ENCODE data around the gene DDX43. TPM values are rescaled to one million over a fixed set of nuclear protein-coding genes. Genes with fewer than 3 reads are reported as not detected.
"Not testable (repeated sequence)": the region's sequence is repeated elsewhere in the genome, so short reads cannot be mapped to it uniquely, and the experiment has no call there.

The DDX43 gene
- total and polyA plus RNA-seq, 2 of the 4 experiments (the other 2 are of a cell fraction), result 0.07 TPM; not detected in 1

DNA sequence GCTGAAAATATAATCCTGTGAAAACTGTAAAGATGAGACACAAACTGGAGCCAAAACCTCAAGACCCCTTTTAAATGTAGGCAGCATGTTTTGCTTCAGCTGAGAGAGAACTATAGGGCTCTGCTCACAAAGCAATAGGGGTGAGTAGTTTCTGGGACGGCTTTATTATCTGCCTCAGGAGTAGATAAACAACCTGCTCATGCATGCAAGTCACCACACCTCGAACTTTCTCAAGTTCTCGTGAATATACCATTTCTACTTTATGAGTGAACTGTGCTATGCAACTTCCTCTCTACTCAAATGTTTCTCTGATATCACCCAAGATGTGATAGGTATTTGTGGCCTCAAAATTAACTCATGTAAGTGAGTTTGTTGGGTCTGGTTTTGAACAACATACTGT is 17.4 kb upstream of the DDX43 start:
- ATAC-seq (ENCODE audit: low read depth) (no peak), DNase-seq (no peak)
- no peak overlapping the region for H2AFZ ChIP-seq (replicated peaks; ENCODE audit: low read length, poor library complexity)
- H4K8ac ChIP-seq (ENCODE audit: low read depth in 2 of 2, low read length in 2 of 2), result no peak overlapping the region
- dilution Hi-C loops (cut with HindIII; ENCODE audit: low sequenced_read_pairs, unreplicated experiment) (no loop called here), in situ Hi-C loops (cut with MboI; ENCODE audit: low sequenced_read_pairs) (no loop called here), intact Hi-C loops (cut with micrococcal nuclease) (no loop called here)
- H3K4me3 ChIP-seq (ENCODE audit: insufficient read depth, low read depth, low read length), result no peak overlapping the region
- no peak overlapping the region for H2BK120ac ChIP-seq (ENCODE audit: low read depth, low read length)
- no CpG with 5 or more reads among the region's 3 CpGs for WGBS, 2 experiments (ENCODE audit: extremely low coverage in 2 of 2, insufficient read length in 1 of 2)
- H2AK5ac ChIP-seq (ENCODE audit: low read depth, low read length), result no peak overlapping the region
- H3K56ac ChIP-seq (ENCODE audit: extremely low read depth, insufficient read depth, low read length), result no peak overlapping the region
- H3K4ac ChIP-seq (ENCODE audit: low read depth, low read length), result no peak overlapping the region
- TF ChIP-seq BHLHE40 (IDR thresholded peaks at IDR 0.05; ENCODE audit: low read depth, low read length) (no peak), RCOR1 (IDR thresholded peaks at IDR 0.05; ENCODE audit: insufficient replicate concordance, low read length) (no peak)
- H3K23ac ChIP-seq (ENCODE audit: low read depth, low read length), result no peak overlapping the region
- no peak overlapping the region for H4K5ac ChIP-seq (ENCODE audit: low read depth, low read length)
- H4K91ac ChIP-seq (ENCODE audit: insufficient read depth, low read depth, low read length), result no peak overlapping the region
- H3K4me2 ChIP-seq (ENCODE audit: low read depth, low read length), result no peak overlapping the region
- ChIA-PET POLR2A (ENCODE audit: unreplicated experiment) (no interaction called here), CTCF (interaction anchor here (0.7 kb wide), 1 partner anchor 10 kb away, joined by 5 read pairs; no protein-coding TSS in a partner anchor)
- no peak overlapping the region for H2BK15ac ChIP-seq (ENCODE audit: low read depth, low read length)
- H2BK20ac ChIP-seq (ENCODE audit: low read depth, low read length), result no peak overlapping the region
- peaks cover 4% of the 10 kb centered on the region for H3K9me3 ChIP-seq (ENCODE audit: control insufficient read depth, insufficient read depth, low read length)
- H3K14ac ChIP-seq (replicated peaks; ENCODE audit: low read depth, low read length), result no peak overlapping the region
- no peak overlapping the region for H3K27ac ChIP-seq (ENCODE audit: insufficient read depth, low read length)
- no peak overlapping the region for H2BK5ac ChIP-seq (ENCODE audit: low read depth, low read length, poor library complexity, severe bottlenecking)
- no peaks in the 10 kb centered on the region for H3K9me1 ChIP-seq (ENCODE audit: insufficient read depth, low read length)
- no peak overlapping the region for H3K18ac ChIP-seq (ENCODE audit: low read depth, low read length)
- no peaks in the 10 kb centered on the region for H3K79me1 ChIP-seq (ENCODE audit: low read depth in 1 of 2, low read length in 2 of 2)
- H3K36me3 ChIP-seq (ENCODE audit: control insufficient read depth, insufficient read depth, low read length), result no peaks in the 10 kb centered on the region
- no peaks in the 10 kb centered on the region for H3K27me3 ChIP-seq (ENCODE audit: control insufficient read depth, insufficient read depth, low read length)
- no peak overlapping the region for H2AK9ac ChIP-seq (replicated peaks; ENCODE audit: low read depth, low read length, poor library complexity)
- H4K20me1 ChIP-seq (ENCODE audit: insufficient read depth, low read length), result no peaks in the 10 kb centered on the region
- H3K4me1 ChIP-seq (ENCODE audit: control insufficient read depth, insufficient read depth, low read length), result no peaks in the 10 kb centered on the region
- no TSS peak for BruUV-seq (replicated peaks)
- H3K9ac ChIP-seq (ENCODE audit: low read depth, low read length), result no peak overlapping the region

DNA sequence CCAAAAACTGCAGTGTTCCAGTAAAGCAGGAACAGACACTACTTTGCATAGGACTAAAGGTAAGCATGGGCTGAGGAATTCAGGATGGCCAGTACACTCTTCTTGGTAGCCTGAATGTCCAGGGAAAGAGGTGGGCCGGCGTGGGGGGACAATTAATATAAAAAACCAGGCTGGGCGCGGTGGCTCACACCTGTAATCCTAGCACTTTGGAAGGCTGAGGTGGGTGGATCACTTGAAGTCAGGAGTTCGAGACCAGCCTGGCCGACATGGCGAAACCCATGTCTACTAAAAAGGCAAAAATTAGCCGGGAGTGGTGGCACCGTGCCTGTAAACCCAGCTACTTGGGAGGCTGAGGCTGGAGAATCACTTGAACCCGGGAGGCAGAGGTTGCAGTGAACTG is 13.1 kb upstream of the DDX43 start:
- H3K36me3 ChIP-seq (ENCODE audit: control insufficient read depth, insufficient read depth, low read length); H4K20me1 ChIP-seq (ENCODE audit: insufficient read depth, low read length); BruUV-seq (replicated peaks); H3K56ac ChIP-seq (ENCODE audit: extremely low read depth, insufficient read depth, low read length); CTCF ChIA-PET; H2AFZ ChIP-seq (replicated peaks; ENCODE audit: low read length, poor library complexity); H3K9me3 ChIP-seq (ENCODE audit: control insufficient read depth, insufficient read depth, low read length); H4K91ac ChIP-seq (ENCODE audit: insufficient read depth, low read depth, low read length); POLR2A ChIA-PET (ENCODE audit: unreplicated experiment); H3K4me3 ChIP-seq (ENCODE audit: insufficient read depth, low read depth, low read length); H2BK20ac ChIP-seq (ENCODE audit: low read depth, low read length); H3K18ac ChIP-seq (ENCODE audit: low read depth, low read length); H3K23ac ChIP-seq (ENCODE audit: low read depth, low read length); H2BK120ac ChIP-seq (ENCODE audit: low read depth, low read length); H2AK5ac ChIP-seq (ENCODE audit: low read depth, low read length); dilution Hi-C loops (cut with HindIII; ENCODE audit: low sequenced_read_pairs, unreplicated experiment); ATAC-seq (ENCODE audit: low read depth); DNase-seq; H2AK9ac ChIP-seq (replicated peaks; ENCODE audit: low read depth, low read length, poor library complexity); H3K27ac ChIP-seq (ENCODE audit: insufficient read depth, low read length); H3K4me1 ChIP-seq (ENCODE audit: control insufficient read depth, insufficient read depth, low read length); H3K79me1 ChIP-seq (ENCODE audit: low read depth in 1 of 2, low read length in 2 of 2); H3K4ac ChIP-seq (ENCODE audit: low read depth, low read length); intact Hi-C loops (cut with micrococcal nuclease); H3K9me1 ChIP-seq (ENCODE audit: insufficient read depth, low read length); H3K9ac ChIP-seq (ENCODE audit: low read depth, low read length); H2BK5ac ChIP-seq (ENCODE audit: low read depth, low read length, poor library complexity, severe bottlenecking); H3K4me2 ChIP-seq (ENCODE audit: low read depth, low read length); in situ Hi-C loops (cut with MboI; ENCODE audit: low sequenced_read_pairs); H2BK15ac ChIP-seq (ENCODE audit: low read depth, low read length); H3K14ac ChIP-seq (replicated peaks; ENCODE audit: low read depth, low read length); H3K27me3 ChIP-seq (ENCODE audit: control insufficient read depth, insufficient read depth, low read length); H4K5ac ChIP-seq (ENCODE audit: low read depth, low read length); H4K8ac ChIP-seq (ENCODE audit: low read depth in 2 of 2, low read length in 2 of 2): not testable (repeated sequence)
- 83% methylated on average over 4 of the region's 10 CpGs; no CpG with 5 or more reads in 1 of the 2 experiments for WGBS, 2 experiments (ENCODE audit: extremely low coverage in 2 of 2, insufficient read length in 1 of 2)

Data from IMR-90 (cell line).